Posterior cingulate gyrus (tissue), 11 donors: Measurements from ENCODE around the gene PTPRN.
A peak's percentile ranks its signal among the peaks of the same experiment; 100 is the strongest.
"Not testable (repeated sequence)": the region's sequence is repeated elsewhere in the genome, so short reads cannot be mapped to it uniquely, and the experiment has no call there.

Source experiments
- DNase-seq, 10 donors: peaks; one replicate each; pipeline versions ENCODE4 v3.0.0 to v3.0.0-alpha.2; 2020 to 2021; ENCODE audit warnings: mixed read lengths in 3 of 10
- intact Hi-C: fragments of 100-400 bp; cut with DNase I; formaldehyde crosslinking; loops from one replicate; pipeline ENCODE4 v1.15.1; 2023

Gene PTPRN

GRCh38 chr2:219274361-219274921 lies 34.8 kb downstream of the PTPRN start:
- intact Hi-C loops, result no loop called here
- peak in 2 of 10 donors; percentile 45 to 54 for DNase-seq

DNA sequence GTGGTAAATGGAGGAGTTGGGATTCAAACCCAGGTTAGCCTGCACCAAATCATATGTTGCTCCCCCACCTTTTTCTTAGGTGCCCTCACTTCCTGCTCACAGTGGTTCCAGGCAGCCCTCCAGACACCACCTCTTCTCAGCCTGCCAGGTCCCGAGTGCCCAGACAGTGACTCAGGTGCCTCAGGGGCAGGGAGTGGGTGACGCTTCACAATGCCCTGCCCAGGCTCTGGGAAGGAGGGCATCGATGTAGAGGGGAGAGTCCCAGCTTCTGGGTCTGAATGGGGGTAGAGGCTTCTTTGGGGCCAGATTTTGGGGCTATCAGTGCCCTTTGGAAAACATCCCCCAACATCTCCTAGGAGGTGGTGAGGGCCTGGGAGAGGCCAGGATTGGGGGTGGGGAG lies 35.3 kb downstream of the PTPRN start:
- DNase-seq, result peak in 2 of 10 donors; percentile 20 to 33
- intact Hi-C loops, result no loop called here

- intact Hi-C loops, result no loop called here
- DNase-seq, result peak in 1 of 10 donors; percentile 7
Observed at GRCh38 chr2:219272995-219273394, 36.2 kb downstream of the PTPRN start.

DNA sequence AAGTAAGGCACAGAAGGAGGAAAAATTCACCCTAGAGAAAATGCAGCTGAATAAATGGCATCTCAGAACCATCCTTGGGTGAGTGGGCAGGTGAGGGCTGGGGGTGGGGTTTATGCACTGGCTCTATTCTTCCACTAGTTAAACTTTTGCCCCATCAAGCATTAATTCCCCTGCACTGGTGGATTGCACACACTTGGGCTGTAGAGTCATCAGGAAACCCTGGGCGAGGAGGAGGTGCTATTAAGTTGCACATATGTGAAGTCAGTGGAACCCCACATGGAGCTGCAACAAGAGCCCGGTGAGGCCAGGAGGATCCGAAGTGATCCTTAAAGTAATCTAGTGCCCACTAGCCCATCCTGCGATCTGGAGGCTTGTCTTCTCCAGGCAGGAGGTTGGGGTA lies 36.8 kb downstream of the PTPRN start:
- DNase-seq, result peak in 2 of 10 donors; percentile 21 to 36
- intact Hi-C loops, result no loop called here

DNA sequence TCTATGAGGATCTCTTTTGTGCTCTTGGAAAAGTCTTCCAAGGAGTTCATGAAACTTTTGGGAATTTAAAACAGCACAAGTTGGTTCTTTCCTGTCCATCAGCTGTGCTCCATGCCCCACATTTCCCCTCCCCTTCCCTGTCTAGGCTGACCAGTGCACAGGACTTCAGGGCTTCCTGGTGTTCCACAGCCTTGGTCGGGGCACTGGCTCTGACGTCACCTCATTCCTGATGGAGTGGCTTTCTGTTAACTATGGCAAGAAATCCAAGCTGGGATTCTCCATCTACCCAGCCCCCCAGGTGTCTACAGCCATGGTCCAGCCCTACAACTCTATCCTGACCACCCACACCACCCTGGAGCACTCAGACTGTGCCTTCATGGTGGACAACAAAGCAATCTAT lies 38.2 kb downstream of the PTPRN start:
- intact Hi-C loops, result no loop called here
- DNase-seq, result peak in 2 of 10 donors; percentile 3 to 8

GRCh38 chr2:219270055-219270372 lies 39.2 kb downstream of the PTPRN start:
- peak in 2 of 10 donors; percentile 2 to 48 for DNase-seq
- intact Hi-C loops, result no loop called here

DNA sequence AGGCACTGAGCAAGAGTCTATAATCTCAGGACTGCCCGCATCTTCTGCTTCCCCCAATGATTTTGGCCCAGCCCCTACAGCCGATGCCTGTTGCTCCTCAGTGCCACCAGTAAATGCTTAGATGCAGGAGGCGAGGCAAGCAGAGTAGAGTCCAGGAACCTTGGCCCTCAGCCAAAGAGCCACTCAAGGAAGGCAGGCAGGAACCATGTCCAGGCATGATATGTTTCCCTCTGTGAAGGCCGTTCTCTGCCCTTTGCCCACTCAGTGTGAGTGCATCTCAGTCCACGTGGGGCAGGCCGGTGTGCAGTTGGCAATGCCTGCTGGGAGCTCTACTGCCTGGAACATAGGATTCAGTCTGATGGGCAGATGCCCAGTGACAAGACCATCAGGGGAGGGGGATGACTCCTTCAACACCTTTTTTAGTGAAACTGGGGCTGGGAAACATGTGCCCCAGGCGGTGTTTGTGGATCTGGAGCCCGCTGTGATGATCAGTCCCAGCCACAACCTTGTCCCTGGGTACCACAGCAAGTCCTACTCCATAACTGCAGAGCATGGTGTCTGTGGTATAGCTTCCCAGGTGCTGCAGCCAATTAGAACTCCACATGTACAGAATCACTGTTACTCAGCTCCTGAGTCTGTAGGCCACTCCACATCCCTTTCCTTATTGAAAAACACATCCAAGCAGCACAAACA lies 39.7 kb downstream of the PTPRN start:
- intact Hi-C loops, result no loop called here
- peak in 2 of 10 donors; percentile 34 to 74 for DNase-seq

- intact Hi-C loops, result no loop called here
- peak in 1 of 10 donors; percentile 0 for DNase-seq
Observed at GRCh38 chr2:219268294-219268693, 40.9 kb downstream of the PTPRN start.

DNA sequence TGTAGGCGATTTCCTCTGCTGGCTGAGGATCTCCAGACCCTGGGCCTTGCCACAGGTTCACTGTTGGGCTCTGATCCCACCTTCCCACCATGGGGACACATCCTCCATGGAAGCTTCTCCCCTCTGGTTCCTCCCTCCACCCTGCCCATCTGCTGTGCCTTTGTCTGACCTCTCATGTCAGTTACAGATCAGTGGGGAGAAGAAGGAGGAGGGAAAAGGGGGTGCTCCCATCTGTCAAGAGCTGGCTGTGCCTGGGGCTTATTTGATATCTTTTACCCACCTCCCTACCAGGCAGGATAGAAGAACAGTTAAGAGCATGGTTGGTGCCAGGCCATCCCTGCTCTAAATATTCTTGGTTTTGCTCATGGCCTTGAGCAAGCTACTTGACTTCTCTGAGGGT lies 42.3 kb downstream of the PTPRN start:
- intact Hi-C loops, result no loop called here
- peak in 2 of 10 donors; percentile 4 to 14 for DNase-seq

GRCh38 chr2:219266232-219266631 lies 43.0 kb downstream of the PTPRN start:
- DNase-seq, result peak in 2 of 10 donors; percentile 49 to 57
- intact Hi-C loops, result no loop called here

DNA sequence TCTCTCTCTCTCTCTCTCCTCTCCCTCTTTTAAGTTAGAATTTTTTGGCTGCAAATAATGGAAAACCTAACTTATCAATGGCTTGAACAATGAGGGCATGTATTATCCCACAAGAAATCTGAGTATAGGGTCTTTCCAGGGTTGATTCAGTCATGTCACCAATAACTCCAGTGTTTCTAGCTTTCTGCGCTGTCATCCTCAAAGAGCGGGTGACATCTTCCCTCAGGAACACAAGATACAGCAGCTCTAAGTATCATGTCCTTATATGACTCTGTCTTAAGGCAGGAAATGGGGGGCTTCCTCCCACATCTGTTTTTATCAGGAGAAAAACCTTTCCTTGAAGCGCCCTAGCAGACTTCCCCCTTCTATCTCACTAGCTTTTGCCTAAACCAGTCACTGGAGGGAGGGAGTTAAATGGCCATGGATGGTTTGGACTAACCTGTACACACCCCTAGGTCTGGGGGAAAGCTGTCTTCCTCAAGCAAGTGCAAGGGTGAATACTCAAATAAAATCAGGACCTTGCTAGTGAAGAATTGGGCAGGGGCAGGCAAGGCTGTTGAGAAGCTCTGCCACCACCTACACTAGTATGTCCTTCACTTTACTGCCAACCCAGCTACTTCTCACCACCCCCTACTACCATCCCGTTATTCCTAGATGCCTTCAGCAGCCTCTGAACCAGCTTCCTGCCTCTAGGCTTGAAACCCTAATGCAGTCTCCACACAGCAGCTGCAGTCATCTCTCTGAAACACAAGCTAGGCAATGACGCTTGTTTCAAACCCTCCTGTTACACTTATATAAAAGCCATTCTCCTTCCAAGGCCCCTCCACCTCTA lies 48.0 kb downstream of the PTPRN start:
- intact Hi-C loops, result no loop called here
- peak in 1 of 10 donors; percentile 9 for DNase-seq

DNA sequence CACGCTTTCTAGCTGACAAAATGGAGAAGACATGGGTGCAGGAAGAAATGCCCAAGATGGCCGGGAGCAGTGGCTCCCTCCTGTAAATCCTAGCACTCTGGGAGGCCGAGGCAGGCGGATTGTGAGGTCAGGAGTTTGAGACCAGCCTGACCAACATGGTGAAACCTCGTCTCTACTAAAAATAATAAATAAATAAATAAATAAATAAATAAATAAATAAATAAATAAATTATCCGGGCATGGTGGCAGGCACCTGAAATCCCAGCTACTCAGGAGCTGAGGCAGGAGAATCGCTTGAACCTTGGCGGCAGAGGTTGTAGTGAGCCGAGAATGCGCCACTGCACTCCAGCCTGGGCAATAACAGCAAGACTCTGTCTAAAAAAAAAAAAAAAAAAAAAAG lies 50.3 kb downstream of the PTPRN start:
- intact Hi-C loops, DNase-seq: not testable (repeated sequence)

GRCh38 chr2:219254590-219255201 lies 54.5 kb downstream of the PTPRN start:
- no peak for DNase-seq
- intact Hi-C loops, result no loop called here

GRCh38 chr2:219253753-219254589 lies 55.2 kb downstream of the PTPRN start, which contains the start of gene TUBA4A:
TUBA4A (minus strand) TSS chr2:219253918; CDS start chr2:219253858, 60 bp downstream.
- DNase-seq, result peak; percentile 70 to 98 (median 88)
- intact Hi-C loops, result no loop called here

GRCh38 chr2:219252900-219253752 lies 56.1 kb downstream of the PTPRN start, which contains the start of gene TUBA4B:
TUBA4B (plus strand) TSS chr2:219253243; CDS start chr2:219253408, 165 bp downstream.
- intact Hi-C loops, result no loop called here
- peak in 6 of 10 donors; percentile 27 to 89 (median 40) for DNase-seq

DNA sequence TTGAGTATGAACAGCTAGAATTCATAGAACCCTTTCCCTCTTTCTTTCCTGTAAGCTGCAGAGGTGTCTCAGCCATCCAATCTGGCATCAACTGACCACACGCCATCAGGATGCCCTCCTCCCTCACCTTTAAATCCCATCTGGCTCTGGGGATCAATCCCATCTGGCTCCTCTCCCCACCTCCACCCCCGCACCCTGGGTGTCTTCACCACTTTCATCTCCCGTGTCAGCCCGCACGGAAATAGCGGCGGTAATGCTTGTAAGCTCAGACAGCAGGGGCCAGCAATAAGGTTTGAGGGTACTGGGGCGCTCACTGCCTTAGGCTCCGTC lies 56.7 kb downstream of the PTPRN start:
- DNase-seq, result peak in 1 of 10 donors; percentile 74
- intact Hi-C loops, result no loop called here

GRCh38 chr2:219252084-219252483 lies 57.1 kb downstream of the PTPRN start:
- intact Hi-C loops, result no loop called here

GRCh38 chr2:219251656-219252055 lies 57.5 kb downstream of the PTPRN start:
- intact Hi-C loops, result no loop called here
- no peak for DNase-seq

More at GRCh38 chr2:219252084-219252483, 57.1 kb downstream of the PTPRN start:
- DNase-seq, result peak in 1 of 10 donors; percentile 32
